CD4-positive, alpha-beta T cell treated with Interleukin-17A for 4 hours (primary cell): ENCODE data around the gene VSIR.

Experiments
- DNase-seq: peaks from one replicate; pipeline ENCODE4 v3.0.0-alpha.2; 2020; ENCODE audit warnings: mixed read lengths

The VSIR gene

DNA sequence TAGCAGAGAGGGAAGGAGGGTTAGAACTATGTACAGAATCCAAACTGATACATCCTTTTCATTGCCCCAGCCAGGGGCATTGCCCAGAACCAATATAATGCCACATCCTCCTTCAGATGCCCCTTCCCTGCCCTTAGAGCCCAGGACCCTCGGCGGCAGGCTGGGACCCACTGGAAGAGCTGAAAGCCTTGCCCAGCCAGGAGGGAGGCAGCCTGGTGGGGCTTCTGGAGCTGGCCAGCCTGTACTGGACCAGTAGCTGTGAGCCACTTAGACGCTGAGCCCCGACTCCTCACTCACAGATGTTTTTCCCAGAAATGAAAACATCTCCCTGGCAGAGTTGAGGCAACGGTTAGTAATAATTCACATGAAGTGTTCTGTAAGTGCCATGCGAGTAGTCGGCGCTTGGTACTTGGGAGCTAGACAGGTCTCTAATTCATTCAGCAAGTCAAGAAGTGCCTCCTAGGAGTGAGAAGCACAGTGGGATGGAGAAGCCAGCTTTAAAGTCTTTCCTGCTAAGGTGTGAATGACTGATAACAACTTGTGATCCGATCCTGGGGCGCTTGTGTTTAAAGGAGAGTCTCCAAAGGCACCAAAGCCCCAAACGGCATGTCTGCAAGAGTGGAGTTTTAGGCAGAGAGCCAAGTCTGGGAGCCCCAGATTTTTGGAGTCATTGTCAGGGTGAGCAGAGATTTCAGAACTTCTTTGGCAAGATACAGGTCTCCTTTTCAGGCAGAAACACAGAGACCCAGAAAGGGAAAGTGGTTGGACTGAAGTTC lies 9.8 kb downstream of the VSIR start:
- DNase-seq = no peak

DNA sequence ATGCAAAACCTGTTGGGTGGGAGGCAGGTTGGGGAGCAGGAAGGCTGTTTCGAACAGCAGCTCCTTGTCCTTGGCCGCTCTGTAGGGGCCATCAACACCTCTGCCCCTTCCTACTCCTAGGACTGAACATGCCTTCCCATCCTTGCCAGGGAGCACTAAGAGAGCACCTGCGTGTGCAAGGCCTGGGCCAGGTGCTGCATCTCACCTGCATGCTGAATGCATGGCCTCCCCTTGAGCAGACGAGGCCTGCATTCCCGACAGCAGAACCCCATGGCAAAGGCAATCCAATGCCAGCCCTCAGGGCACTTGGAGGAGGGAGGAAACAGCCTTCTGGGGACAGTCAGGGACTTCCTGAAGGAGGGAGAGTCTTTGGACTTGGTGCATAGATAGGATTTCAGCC lies 11.0 kb downstream of the VSIR start:
- DNase-seq = no peak

DNA sequence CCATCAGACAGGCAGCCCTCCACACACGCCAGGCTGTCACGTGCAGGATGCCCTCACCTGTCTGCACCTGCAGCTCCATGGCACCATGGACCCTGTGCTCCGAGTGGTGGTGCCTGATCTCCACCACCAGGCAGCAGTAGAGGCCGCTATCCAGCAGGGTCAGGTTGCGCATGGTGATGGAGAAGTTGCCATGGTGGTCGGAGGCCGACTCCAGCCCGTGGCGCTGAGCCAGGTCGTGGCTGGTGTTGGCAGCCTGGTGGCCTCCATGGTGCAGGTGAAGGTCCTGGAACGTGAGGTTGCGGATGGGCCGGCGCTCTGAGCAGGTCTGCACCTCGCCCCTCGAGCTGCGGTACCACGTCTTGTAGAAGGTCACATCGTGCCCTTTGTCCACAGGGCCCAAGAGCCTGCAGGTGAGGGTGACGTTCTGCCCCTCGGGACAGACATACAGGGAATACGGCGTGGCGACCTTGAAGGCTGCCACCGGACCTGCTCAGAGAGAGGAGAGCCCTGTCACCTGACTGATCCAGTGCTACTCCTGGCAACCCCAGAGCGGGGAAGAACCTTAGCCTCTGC lies 11.7 kb downstream of the VSIR start:
- no peak for DNase-seq

DNA sequence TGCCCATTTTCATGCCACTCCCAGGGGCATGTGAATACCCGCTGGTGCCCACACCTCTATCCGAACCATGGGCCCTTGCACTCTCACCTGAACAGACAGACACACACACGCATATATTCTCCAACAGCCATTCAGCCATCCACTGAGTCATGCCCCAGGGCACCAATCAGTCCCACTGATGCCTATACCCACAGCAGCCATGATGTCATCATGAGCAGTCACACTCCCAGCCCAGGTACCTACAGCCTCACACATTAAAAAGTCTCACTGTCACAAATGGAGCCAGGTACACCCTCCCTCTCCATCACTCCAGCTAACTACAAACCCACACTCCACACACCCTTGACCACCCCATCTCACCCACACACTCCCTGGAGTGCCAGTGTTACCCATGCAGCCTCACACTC lies 12.2 kb downstream of the VSIR start:
- peak; percentile 75 for DNase-seq

DNA sequence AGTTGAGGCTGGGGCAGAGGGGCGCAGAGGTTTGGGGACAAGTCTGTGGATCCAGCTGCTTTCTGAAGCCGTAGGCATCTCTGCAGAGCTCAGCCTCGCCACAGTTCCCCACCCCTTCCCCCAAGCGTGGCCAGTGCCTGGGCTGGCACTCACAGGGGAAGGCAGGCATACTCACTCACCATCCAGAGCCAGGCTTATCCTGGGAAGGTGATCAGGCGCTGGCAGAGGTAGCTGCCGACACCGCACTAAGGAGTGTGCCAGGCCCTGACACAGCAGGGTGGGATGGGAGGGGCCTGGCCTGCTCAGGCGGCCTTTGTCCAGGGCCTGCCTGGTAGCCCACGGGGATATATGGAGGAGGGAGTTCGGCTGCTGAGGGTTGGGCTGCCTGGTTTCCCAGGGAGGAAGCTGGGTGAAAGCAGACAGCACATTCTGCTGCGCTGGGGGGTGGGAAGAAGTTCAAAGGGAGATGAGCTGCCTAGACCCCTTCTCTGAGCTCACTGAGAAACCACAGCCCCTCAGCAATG lies 15.9 kb downstream of the VSIR start:
- peak; percentile 61 for DNase-seq

DNA sequence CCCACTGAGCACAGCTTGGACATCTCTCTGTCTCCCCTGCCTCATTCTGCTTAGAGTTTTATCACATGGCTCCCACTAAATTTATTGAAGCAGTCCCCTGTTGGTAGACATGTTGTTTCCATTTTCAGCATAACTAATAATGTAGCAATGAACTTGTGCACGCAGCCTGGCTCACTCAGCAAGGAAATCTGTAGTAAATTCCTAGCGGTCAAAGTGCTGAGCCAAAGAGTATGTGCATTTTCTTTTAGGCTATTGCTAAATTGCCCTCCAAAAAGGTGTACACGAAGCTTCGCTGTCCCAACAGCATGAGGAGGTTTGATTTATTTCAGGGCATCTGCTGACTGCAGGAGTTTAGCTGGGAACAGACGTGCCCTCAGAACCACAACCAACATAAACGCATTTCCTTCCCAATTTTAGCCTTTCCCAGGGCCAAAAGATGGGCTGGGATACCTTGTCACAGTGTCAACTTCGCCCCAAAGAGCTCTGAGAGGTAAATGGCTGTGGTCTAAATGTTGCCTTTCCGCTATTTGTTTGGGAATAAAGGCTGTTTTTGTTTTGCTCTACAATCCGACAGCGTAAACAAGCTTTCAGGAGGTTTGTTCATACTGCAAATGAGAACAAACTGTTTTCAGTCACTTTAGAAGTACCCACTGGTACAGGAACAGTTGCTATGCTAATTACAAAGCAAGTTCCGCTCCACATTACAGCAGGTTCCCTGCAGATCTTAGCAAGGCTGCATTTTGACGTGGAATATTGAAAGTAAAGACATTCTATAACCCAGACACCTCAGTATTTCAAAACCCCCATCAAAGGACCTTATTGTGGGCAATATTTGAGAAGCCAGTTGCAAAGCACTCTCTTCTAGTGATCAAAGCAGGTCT lies 16.8 kb downstream of the VSIR start:
- peak; percentile 37 for DNase-seq

DNA sequence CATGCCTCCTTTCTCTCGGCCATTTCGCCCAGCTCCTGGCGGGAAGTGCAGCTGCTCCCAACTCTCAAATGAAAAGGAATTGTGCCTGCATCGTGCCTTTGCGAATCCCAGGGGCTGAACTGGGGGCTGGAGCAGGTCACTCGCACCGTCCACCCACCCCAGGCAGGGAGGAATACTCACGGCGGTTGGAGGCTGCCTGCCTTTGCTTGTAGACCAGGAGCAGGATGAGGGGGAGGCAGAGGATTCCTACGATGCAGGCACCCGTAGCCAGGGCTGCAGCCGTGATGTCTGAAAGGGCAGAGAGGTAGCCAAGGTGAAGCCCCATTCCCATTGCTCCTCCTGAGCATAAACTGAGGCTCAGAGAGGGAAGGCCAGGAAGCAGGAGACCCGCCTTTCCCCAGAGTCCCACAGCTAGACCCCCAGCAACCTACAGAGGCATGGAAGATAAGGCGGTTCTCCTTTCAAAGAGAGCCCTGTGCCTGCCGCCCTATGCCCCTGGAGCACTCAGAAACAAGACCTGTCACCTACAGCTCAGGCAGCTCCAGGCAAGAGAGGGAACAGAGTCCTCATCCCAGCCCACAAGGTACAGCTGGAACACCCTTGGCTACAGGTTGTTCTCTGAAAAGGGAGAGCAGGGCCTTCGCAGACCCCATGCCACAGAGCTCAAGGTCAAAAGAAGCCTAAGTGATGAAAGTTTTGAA lies 18.0 kb downstream of the VSIR start:
- no peak for DNase-seq

DNA sequence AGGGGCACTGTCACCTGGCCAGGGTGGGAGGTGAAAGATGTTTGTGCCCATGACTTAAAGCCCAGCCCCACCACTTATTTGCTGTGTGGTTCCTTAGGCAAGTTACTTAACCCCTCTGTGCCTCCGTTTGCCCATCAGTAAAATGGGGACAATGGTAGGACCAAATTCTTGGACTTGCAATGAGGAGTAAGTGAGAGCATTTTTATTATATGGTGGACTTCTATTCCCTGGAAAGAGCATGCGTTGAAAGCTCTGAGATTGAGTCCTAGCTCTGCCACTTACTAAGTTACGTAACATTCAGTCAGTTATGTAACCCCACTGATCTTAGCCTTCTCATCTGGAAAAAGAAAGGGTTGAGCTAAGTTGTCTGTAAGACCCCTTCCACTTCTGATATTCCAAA lies 18.8 kb downstream of the VSIR start:
- DNase-seq = no peak

DNA sequence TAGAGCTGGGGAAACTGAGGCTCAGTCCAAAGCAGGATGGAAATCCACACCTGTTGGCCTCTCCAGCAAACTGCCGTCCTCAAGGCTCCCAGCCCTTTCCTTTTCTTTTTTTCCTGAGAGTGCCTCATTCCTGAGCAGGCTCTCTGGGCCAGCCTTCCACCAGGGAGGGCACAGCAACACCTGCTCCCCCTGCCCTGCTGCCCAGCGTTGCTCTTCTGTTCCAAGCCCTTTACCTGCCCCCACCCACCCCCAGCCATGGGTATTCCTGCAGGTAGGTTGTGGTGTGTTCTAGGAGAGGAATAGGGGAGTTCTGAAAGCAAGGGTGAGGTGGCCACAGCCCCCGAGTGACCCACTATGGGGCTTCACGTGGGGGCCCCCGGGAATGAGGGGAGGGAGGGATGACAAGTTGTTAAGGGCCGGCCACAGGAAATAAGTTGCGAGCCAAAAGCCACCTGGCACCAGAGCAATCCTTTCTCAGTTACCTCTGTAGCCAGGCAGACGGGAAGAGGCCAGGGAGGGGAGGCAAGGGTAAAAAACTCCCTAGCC lies 19.3 kb downstream of the VSIR start:
- no peak for DNase-seq

DNA sequence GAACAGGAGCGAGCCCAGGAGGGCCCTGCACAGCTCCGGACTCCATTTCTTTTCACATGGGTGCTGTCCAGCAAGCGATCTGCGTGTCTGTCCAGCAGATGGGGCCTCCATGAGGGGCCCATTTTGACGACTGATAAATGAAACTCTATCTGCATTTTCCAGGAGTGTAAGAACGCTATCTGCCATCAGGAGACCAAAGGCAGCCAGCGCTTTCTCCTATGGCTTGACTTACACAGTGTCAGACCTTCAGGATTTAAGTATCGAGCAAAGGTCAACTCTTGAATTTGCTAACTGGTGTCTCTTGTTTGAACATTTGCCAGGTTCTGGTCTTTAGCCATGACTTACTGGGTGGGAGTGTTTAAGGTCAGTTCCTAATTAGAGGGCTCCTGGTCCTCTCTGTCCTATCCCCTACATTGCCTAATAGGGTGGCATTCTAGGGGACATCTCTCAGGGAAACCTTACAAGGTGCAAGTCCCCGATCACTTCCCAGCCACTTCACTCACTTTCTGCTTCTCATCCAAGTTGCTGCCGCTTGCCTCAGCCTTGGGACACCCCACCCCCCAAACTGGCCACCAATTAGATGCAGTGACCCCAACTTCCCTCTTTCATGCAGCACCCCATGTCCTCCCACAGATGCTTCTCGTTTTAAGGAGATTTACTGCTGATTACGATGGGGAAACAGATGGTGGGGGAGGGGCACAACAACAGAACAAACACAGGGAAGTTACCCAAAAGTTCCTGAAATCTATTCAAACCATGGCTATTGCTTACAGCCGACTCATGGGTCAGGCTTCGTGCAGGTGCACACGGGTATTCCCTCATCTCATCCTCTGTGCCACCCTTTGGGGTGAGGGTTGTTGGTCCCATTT lies 20.0 kb downstream of the VSIR start:
- no peak for DNase-seq

DNA sequence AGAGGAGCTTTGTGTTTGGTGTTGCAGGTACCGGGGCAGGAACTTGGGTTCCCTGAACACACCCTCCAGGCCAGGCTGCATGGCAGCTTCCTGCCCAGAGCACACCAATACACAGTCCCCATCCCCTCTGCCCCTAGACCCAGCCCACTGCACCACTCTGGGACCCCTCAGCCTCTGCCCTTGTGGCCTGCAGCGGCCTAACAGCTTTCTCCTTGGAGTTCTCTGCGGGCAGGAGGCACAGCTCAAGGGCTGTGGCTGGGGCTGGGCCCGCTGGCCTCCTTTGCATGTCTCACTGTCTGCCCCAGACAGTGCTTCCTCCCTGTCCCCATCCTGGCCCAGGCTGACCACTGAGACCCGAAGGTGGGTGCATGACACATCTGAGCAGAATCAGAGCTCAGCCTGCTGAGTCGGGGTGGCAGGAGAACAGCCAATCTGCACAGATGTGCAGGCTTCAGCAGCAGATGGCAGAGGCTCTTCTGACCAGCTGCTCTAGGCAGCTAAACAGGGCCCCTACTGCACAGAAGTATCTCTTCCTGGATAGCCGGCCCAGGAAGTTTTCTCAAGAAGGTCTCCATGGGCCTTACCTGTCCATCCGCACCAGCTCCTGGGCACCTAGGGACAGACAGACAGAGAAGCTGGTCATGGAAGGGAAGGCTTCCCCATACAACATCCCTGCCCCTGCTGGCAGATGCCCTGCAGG lies 20.8 kb downstream of the VSIR start:
- peak; percentile 59 for DNase-seq

DNA sequence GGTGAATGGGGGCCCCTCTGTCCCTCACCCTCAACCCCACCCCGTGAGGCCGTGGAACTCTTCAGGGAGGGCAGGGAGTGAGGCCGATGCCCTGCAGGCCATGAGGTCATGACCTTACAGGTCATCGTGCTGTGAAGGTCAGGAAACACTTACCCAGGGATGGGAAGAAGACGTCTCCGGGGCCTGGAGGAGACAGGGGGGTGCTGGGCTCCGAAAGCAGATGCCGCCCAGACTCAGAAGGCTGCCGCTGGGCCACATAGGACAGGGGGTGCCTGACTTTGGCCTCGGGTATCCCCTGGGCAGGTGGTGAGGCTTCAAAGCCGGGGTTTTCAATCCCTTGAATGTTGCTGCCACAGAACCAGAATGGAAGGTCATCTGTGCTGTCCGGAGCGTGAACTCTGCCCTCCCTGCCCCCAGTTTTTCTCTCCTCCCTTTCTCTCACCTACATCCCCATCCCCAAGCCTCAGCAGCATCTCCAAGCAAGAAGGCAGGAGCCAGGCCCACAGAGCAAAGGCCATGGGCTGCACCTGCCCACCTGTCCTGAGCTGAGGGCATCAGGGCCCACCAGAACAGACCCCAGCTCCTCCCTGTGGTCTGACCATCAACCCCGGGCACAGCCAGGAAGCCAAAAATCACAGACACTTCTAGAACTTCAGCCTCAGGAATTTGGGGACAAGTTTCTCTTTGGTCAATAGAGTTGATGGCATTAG lies 21.6 kb downstream of the VSIR start:
- no peak for DNase-seq

DNA sequence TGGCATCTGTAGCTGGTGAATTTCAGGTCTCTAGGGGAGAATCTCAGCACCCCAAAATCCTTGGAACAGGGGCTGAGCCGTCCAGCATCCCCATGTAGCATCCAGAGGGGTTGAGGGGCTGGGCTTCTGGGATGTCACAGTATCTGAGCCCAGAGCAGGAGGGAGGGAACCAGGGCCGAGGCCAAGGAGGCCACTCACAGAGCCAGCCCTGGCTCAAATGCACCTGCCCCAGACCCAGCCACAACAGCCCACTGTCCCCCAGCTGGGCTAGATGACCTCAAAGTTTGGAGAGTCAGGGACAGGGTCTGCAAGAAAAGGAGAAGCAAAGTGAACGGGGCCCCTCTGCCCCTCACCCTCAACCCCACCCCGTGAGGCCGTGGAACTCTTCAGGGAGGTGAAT lies 22.3 kb downstream of the VSIR start:
- DNase-seq = no peak

DNA sequence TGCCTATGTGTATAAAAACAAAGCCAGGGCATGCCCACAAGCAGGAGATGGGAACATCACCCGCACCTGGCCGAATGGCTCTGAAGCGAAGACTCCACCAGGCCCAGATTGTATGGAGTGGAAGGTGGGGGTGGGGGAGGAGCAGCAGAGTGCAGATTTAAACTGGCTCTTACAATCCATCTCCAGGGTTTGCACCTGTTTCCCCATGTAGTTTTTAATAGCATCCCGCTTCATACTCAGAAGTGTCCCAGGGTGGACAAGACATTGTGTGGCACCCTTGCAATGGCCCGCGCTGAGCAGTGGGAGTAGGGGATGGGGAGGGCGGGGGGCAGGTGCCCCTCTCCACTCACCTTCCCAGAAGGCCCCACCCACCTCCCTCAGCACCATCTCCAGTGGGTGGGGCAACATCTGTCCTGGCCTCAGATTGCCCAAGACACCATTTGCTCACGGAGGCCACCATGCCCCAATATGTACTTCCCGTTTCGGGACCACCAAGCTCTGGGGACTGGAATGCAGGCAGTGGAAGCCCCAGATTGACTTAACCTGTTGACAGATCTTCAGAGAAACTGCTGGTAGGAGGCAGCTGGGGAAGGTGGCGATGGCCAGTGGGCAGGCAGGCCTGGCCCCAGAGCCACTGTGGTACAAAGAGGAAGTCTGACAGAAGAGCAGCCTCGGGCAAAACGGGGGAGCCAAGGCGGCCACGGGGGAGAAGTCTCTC lies 23.0 kb downstream of the VSIR start:
- no peak for DNase-seq

DNA sequence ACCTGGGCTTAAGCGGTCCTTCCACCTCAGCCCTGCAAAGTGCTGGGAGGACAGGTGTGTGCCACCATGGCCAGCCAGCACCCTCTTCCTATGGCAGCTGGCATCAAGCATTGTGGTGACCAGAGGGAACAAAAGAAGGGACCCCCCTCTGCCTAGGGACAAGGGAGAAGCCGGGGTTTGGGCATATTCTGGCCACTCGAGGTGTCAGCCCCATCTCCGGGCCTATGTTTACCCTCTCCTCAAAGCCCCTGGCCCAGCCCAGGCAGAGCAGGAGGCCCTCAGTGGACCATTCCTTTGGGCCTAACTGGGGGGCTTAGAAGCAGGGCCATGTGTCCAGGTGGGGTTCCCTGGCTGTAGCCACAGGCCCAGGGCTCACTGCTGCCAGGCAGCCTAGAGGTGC lies 23.9 kb downstream of the VSIR start:
- DNase-seq = no peak

DNA sequence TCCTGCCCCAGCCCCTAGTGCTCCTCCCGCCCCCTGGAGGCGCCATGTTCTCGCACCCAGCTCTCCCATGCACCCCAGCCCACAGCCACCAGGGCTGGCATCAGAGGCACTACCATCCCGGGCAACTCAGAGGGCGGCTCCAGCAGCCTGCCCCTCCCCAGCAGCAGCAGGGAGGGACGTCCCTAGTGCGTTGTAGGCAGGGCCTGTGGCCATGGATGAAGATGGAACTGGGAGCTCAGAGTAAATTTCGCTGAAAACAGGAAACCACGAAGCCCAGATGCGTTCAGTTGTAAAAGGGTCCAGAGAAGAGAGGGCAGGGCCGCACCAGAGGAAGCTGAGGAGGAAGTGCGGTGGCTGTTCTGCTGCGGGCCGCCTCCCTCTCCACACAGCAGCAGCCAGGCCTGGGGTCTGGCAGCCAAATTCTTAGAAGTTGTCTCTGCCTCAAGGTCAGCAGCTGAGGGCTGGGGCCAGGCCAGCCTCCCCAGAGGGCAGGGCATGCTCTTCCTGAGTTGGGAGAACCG lies 24.6 kb downstream of the VSIR start:
- DNase-seq = peak; percentile 85

DNA sequence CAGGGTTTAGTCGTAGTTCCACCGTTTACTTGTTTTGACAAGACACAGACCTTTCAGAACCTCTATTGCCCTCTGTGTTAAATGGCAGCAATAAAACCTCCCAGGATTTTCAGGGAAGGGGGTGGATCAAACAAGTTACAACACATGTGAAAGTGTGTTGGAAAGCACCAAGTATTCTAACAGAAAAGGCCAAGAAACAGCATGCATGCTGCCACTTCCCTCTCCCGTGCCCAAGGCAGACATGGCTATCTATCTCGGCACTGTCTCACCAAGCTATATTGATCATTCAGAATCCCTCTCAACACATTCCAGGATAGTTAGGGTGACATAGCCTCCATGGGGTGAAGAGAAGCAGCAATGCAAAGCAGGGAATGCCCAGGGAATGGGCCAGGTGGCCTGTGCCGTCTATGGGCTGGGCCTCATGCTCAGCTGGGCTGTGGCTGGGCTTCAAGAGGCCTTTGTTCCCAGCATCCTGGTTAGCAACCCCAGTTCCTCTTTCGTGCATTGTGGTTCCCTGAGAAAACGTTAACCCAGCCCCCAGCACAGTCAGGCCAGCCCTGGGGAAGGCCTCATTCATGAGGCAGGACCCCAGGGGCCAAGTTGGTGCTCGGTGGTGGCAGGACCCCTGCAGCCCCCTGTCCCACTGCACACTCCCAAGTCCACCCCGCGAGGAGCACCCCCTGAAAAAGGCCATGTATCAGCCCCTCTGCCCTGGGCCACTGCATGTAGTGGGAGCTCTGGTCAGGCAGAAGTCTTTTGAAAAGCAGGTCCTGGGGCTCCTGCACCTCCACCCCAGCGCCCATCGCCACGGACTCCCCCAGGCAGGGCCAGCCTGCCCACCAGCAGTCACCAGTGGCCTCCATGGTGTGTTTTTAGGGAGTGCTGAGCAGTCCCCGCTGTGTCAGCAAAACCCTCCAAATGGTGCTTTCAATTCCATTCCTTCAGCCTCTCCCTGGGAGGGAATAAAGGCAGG lies 25.5 kb downstream of the VSIR start:
- no peak for DNase-seq

DNA sequence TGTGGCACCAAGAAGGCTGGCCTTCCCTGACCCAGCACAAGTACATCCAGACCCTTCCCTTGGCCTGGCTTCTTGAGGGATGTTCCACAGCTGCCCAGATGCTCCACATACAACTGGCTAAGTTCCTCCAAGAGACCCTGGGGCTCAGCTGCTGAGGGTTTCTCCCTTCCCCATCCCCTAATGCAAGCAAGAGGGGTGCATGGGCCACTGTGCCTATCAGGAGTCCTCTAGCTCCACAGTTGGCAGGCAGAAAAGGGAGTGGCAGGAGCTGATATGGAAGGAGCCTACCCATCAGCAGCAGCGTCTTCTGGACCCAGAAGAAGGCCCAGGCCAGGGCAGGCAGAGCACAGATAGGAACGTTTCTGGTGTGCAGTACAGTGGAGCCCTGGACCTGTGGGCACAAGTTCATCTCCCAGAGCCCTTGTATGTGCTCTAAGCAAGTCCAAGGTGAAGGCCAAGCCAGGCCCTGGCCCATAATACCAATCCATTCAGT lies 26.2 kb downstream of the VSIR start:
- no peak for DNase-seq
